PFSK-1 (cell line): Measurements from ENCODE around the gene NTPCR.

Experiments
- FOXP2 ChIP-seq: optimal IDR thresholded peaks from 2 replicates; pipeline ENCODE3; 2011; ENCODE audit warnings: borderline replicate concordance, control low read depth, inconsistent platforms; ENCODE audit not compliant: insufficient read depth; ENCODE audit errors: extremely low read length, extremely low read depth
- POLR2AphosphoS5 ChIP-seq: IDR thresholded peaks from 2 replicates; pipeline ENCODE4 v1.6.1; 2012; ENCODE audit warnings: low read depth, mild to moderate bottlenecking, control low read depth, low read length, moderate library complexity
- SIN3A ChIP-seq: IDR thresholded peaks from 2 replicates; pipeline ENCODE4 v1.6.1; 2012; ENCODE audit warnings: mild to moderate bottlenecking, low read length, moderate library complexity, borderline replicate concordance; ENCODE audit not compliant: insufficient read depth
- TAF1 ChIP-seq: IDR thresholded peaks from 2 replicates; pipeline ENCODE4 v1.6.1; 2012; ENCODE audit warnings: low read length, control low read depth, borderline replicate concordance; ENCODE audit not compliant: insufficient read depth
- TF ChIP-seq, protein P1 (sequence below), 2 experiments: IDR thresholded peaks; 2 replicates each; pipeline versions ENCODE4 v1.6.1 to v1.8.0; 2011 to 2012; ENCODE audit warnings: low read depth in 2 of 2, low read length in 2 of 2, control low read depth in 1 of 2, inconsistent platforms in 1 of 2, mild to moderate bottlenecking in 1 of 2, moderate library complexity in 1 of 2; ENCODE audit not compliant: insufficient read depth in 1 of 2

The NTPCR gene

GRCh38 chr1:232937741-232938375 lies 12.6 kb upstream of the NTPCR start:
- TF ChIP-seq SIN3A: no peak
- TF ChIP-seq, protein P1, sequence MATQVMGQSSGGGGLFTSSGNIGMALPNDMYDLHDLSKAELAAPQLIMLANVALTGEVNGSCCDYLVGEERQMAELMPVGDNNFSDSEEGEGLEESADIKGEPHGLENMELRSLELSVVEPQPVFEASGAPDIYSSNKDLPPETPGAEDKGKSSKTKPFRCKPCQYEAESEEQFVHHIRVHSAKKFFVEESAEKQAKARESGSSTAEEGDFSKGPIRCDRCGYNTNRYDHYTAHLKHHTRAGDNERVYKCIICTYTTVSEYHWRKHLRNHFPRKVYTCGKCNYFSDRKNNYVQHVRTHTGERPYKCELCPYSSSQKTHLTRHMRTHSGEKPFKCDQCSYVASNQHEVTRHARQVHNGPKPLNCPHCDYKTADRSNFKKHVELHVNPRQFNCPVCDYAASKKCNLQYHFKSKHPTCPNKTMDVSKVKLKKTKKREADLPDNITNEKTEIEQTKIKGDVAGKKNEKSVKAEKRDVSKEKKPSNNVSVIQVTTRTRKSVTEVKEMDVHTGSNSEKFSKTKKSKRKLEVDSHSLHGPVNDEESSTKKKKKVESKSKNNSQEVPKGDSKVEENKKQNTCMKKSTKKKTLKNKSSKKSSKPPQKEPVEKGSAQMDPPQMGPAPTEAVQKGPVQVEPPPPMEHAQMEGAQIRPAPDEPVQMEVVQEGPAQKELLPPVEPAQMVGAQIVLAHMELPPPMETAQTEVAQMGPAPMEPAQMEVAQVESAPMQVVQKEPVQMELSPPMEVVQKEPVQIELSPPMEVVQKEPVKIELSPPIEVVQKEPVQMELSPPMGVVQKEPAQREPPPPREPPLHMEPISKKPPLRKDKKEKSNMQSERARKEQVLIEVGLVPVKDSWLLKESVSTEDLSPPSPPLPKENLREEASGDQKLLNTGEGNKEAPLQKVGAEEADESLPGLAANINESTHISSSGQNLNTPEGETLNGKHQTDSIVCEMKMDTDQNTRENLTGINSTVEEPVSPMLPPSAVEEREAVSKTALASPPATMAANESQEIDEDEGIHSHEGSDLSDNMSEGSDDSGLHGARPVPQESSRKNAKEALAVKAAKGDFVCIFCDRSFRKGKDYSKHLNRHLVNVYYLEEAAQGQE (IDR thresholded peaks at IDR 0.05; ENCODE audit: insufficient read depth in 1 of 2, low read depth in 2 of 2, low read length in 2 of 2): no peak
- TF ChIP-seq POLR2AphosphoS5: no peak
- TF ChIP-seq FOXP2: no peak
- no peak for TF ChIP-seq TAF1

GRCh38 chr1:232938926-232939325 lies 11.5 kb upstream of the NTPCR start:
- TF ChIP-seq, protein P1 (IDR thresholded peaks at IDR 0.05; ENCODE audit: insufficient read depth in 1 of 2, low read depth in 2 of 2, low read length in 2 of 2): no peak
- TF ChIP-seq TAF1 (no peak), POLR2AphosphoS5 (no peak)

DNA sequence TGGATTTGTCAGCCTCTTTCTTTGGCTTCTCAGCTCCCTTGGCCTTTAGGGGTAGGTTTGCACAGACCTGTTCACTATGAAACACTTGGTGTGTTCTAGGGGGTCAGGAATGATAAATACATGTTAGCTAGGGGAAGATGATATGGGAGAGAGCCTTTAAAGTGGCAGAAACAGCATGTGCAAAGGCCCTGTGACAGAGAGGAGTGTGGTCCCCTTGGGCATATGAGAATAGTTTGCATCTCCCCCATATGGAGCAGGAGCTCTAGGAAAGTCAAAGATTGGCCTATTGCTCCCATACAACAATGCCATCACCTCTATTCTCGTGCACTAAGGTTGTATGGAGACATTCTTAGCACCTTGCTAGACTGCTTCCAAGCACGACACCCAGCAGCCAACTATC lies 10.7 kb upstream of the NTPCR start:
- TF ChIP-seq TAF1: no peak
- no peak for TF ChIP-seq POLR2AphosphoS5
- no peak for TF ChIP-seq FOXP2
- TF ChIP-seq, protein P1 (IDR thresholded peaks at IDR 0.05; ENCODE audit: insufficient read depth in 1 of 2, low read depth in 2 of 2, low read length in 2 of 2): no peak
- no peak for TF ChIP-seq SIN3A

DNA sequence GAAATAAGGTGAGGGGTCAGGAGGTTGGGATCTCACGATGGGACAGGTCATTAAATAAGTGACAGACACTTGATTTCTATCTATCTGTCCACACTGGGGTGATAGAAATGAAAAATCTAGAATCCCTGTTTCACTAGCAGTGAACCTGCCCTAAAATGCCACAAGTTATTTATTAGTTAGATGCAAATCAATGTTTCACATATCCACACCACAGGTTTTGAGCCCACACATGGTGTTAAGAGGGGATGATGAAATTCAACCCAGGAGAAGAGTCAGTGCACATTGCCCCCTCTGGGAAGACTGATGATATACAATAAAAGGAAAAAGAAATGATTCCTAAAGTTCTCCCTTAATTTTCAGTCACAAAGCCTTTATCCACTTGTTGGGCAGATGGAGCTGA lies 10.1 kb upstream of the NTPCR start:
- TF ChIP-seq POLR2AphosphoS5 (no peak), SIN3A (no peak), FOXP2 (no peak), TAF1 (no peak)
- TF ChIP-seq, protein P1 (IDR thresholded peaks at IDR 0.05; ENCODE audit: insufficient read depth in 1 of 2, low read depth in 2 of 2, low read length in 2 of 2): no peak
